ENCODE results near the gene CYP4F11. TPM values are rescaled to one million over a fixed set of nuclear protein-coding genes. Genes with fewer than 3 reads are reported as not detected.
"Not testable (repeated sequence)": the region's sequence is repeated elsewhere in the genome, so short reads cannot be mapped to it uniquely, and the experiment has no call there.

Gene CYP4F11
- total RNA-seq (not detected), polyA plus RNA-seq (0.07 TPM)
- long read RNA-seq, donor 1: 0 reads
- long read RNA-seq, donor 2: 0 reads
- long read RNA-seq, donor 3: 0 reads
- long read RNA-seq, donor 4: 0 reads
- long read RNA-seq, donor 5: 0 reads
- long read RNA-seq, donor 6: 0 reads
- long read RNA-seq, donor 7: 0 reads
- long read RNA-seq, donor 8: 0 reads
- long read RNA-seq, donor 9: 0 reads
- long read RNA-seq, donor 10: 0 reads

- Histone ChIP-seq H3K9me3 (ENCODE audit: control insufficient read depth in 2 of 2, insufficient read depth in 1 of 2, low read length in 1 of 2) (peaks cover 0 to 13% of the 10 kb centered on the region in 2 donors), H3K4me3 (ENCODE audit: low read length in 2 of 2) (no peak within 1 kb of the TSS), H3K4me1 (ENCODE audit: control insufficient read depth in 2 of 2, insufficient read depth in 2 of 2, low read length in 2 of 2) (no peaks in the 10 kb centered on the region), H3K27me3 (ENCODE audit: control insufficient read depth in 2 of 2, insufficient read depth in 1 of 2, low read length in 1 of 2) (peaks cover 0 to 3% of the 10 kb centered on the region in 2 donors), H3K36me3 (ENCODE audit: control insufficient read depth in 2 of 2, insufficient read depth in 2 of 2, low read length in 1 of 2) (no peaks in the 10 kb centered on the region), H3K27ac (ENCODE audit: low read depth in 1 of 2, low read length in 1 of 2) (no peak within 1 kb of the TSS)
- DNase-seq (ENCODE audit: low read depth in 6 of 9, low spot score in 9 of 9): no peak
- 71% methylated on average over 10 of the region's 10 CpGs for WGBS
Observed at GRCh38 chr19:15934332-15935078, at the start of gene CYP4F11. Gene CYP4F11 (minus strand): TSS chr19:15934529. CDS start chr19:15934408, 121 bp downstream.

- Histone ChIP-seq H3K27me3 (ENCODE audit: control insufficient read depth in 2 of 2, insufficient read depth in 1 of 2, low read length in 1 of 2) (no peaks in the 10 kb centered on the region), H3K9me3 (ENCODE audit: control insufficient read depth in 2 of 2, insufficient read depth in 1 of 2, low read length in 1 of 2) (peaks cover 0 to 14% of the 10 kb centered on the region in 2 donors), H3K36me3 (ENCODE audit: control insufficient read depth in 2 of 2, insufficient read depth in 2 of 2, low read length in 1 of 2) (no peaks in the 10 kb centered on the region), H3K4me3 (ENCODE audit: low read length in 2 of 2) (no peak overlapping the region), H3K27ac (ENCODE audit: low read depth in 1 of 2, low read length in 1 of 2) (no peak overlapping the region), H3K4me1 (ENCODE audit: control insufficient read depth in 2 of 2, insufficient read depth in 2 of 2, low read length in 2 of 2) (no peaks in the 10 kb centered on the region)
- WGBS: 77% methylated on average over 4 of the region's 4 CpGs
- no peak for DNase-seq (ENCODE audit: low read depth in 6 of 9, low spot score in 9 of 9)
Observed at GRCh38 chr19:15979293-15979692, 45.0 kb upstream of the CYP4F11 start.

GRCh38 chr19:15977690-15978089 is 43.4 kb upstream of the CYP4F11 start:
- WGBS: 76% methylated on average over 7 of the region's 7 CpGs
- Histone ChIP-seq H3K4me3 (ENCODE audit: low read length in 2 of 2) (no peak overlapping the region), H3K4me1 (ENCODE audit: control insufficient read depth in 2 of 2, insufficient read depth in 2 of 2, low read length in 2 of 2) (no peaks in the 10 kb centered on the region), H3K9me3 (ENCODE audit: control insufficient read depth in 2 of 2, insufficient read depth in 1 of 2, low read length in 1 of 2) (peaks cover 0 to 14% of the 10 kb centered on the region in 2 donors), H3K27me3 (ENCODE audit: control insufficient read depth in 2 of 2, insufficient read depth in 1 of 2, low read length in 1 of 2) (no peaks in the 10 kb centered on the region), H3K27ac (ENCODE audit: low read depth in 1 of 2, low read length in 1 of 2) (no peak overlapping the region), H3K36me3 (ENCODE audit: control insufficient read depth in 2 of 2, insufficient read depth in 2 of 2, low read length in 1 of 2) (no peaks in the 10 kb centered on the region)
- DNase-seq (ENCODE audit: low read depth in 6 of 9, low spot score in 9 of 9): no peak

GRCh38 chr19:15976836-15977689 is 42.7 kb upstream of the CYP4F11 start:
- H3K4me1 ChIP-seq (ENCODE audit: control insufficient read depth in 2 of 2, insufficient read depth in 2 of 2, low read length in 2 of 2): no peaks in the 10 kb centered on the region
- H3K27me3 ChIP-seq (ENCODE audit: control insufficient read depth in 2 of 2, insufficient read depth in 1 of 2, low read length in 1 of 2): no peaks in the 10 kb centered on the region
- no peak overlapping the region for H3K4me3 ChIP-seq (ENCODE audit: low read length in 2 of 2)
- H3K9me3 ChIP-seq (ENCODE audit: control insufficient read depth in 2 of 2, insufficient read depth in 1 of 2, low read length in 1 of 2): peaks cover 0 to 10% of the 10 kb centered on the region in 2 donors
- no peaks in the 10 kb centered on the region for H3K36me3 ChIP-seq (ENCODE audit: control insufficient read depth in 2 of 2, insufficient read depth in 2 of 2, low read length in 1 of 2)
- WGBS: 54% methylated on average over 10 of the region's 10 CpGs
- H3K27ac ChIP-seq (ENCODE audit: low read depth in 1 of 2, low read length in 1 of 2): no peak overlapping the region
- DNase-seq (ENCODE audit: low read depth in 6 of 9, low spot score in 9 of 9): no peak

GRCh38 chr19:15974856-15975255 is 40.5 kb upstream of the CYP4F11 start:
- H3K27ac ChIP-seq (ENCODE audit: low read depth in 1 of 2, low read length in 1 of 2): no peak overlapping the region
- H3K27me3 ChIP-seq (ENCODE audit: control insufficient read depth in 2 of 2, insufficient read depth in 1 of 2, low read length in 1 of 2): no peaks in the 10 kb centered on the region
- 60% methylated on average over 5 of the region's 5 CpGs for WGBS
- no peaks in the 10 kb centered on the region for H3K36me3 ChIP-seq (ENCODE audit: control insufficient read depth in 2 of 2, insufficient read depth in 2 of 2, low read length in 1 of 2)
- no peaks in the 10 kb centered on the region for H3K4me1 ChIP-seq (ENCODE audit: control insufficient read depth in 2 of 2, insufficient read depth in 2 of 2, low read length in 2 of 2)
- no peak overlapping the region for H3K4me3 ChIP-seq (ENCODE audit: low read length in 2 of 2)
- no peaks in the 10 kb centered on the region for H3K9me3 ChIP-seq (ENCODE audit: control insufficient read depth in 2 of 2, insufficient read depth in 1 of 2, low read length in 1 of 2)
- DNase-seq (ENCODE audit: low read depth in 6 of 9, low spot score in 9 of 9): no peak

- H3K27me3 ChIP-seq (ENCODE audit: control insufficient read depth in 2 of 2, insufficient read depth in 1 of 2, low read length in 1 of 2); DNase-seq (ENCODE audit: low read depth in 6 of 9, low spot score in 9 of 9); H3K27ac ChIP-seq (ENCODE audit: low read depth in 1 of 2, low read length in 1 of 2); H3K4me3 ChIP-seq (ENCODE audit: low read length in 2 of 2); H3K4me1 ChIP-seq (ENCODE audit: control insufficient read depth in 2 of 2, insufficient read depth in 2 of 2, low read length in 2 of 2); H3K36me3 ChIP-seq (ENCODE audit: control insufficient read depth in 2 of 2, insufficient read depth in 2 of 2, low read length in 1 of 2); H3K9me3 ChIP-seq (ENCODE audit: control insufficient read depth in 2 of 2, insufficient read depth in 1 of 2, low read length in 1 of 2): not testable (repeated sequence)
Observed at GRCh38 chr19:15972043-15972442, 37.7 kb upstream of the CYP4F11 start.

GRCh38 chr19:15971224-15971780 is 37.0 kb upstream of the CYP4F11 start:
- no peak for DNase-seq (ENCODE audit: low read depth in 6 of 9, low spot score in 9 of 9)
- no peaks in the 10 kb centered on the region for H3K36me3 ChIP-seq (ENCODE audit: control insufficient read depth in 2 of 2, insufficient read depth in 2 of 2, low read length in 1 of 2)
- H3K9me3 ChIP-seq (ENCODE audit: control insufficient read depth in 2 of 2, insufficient read depth in 1 of 2, low read length in 1 of 2): no peaks in the 10 kb centered on the region
- no peak overlapping the region for H3K27ac ChIP-seq (ENCODE audit: low read depth in 1 of 2, low read length in 1 of 2)
- H3K4me3 ChIP-seq (ENCODE audit: low read length in 2 of 2): no peak overlapping the region
- 61% methylated on average over 5 of the region's 5 CpGs for WGBS
- H3K4me1 ChIP-seq (ENCODE audit: control insufficient read depth in 2 of 2, insufficient read depth in 2 of 2, low read length in 2 of 2): no peaks in the 10 kb centered on the region
- no peaks in the 10 kb centered on the region for H3K27me3 ChIP-seq (ENCODE audit: control insufficient read depth in 2 of 2, insufficient read depth in 1 of 2, low read length in 1 of 2)

GRCh38 chr19:15964231-15964630 is 29.9 kb upstream of the CYP4F11 start:
- DNase-seq (ENCODE audit: low read depth in 6 of 9, low spot score in 9 of 9): no peak
- WGBS: 91% methylated on average over 2 of the region's 2 CpGs
- Histone ChIP-seq H3K27me3 (ENCODE audit: control insufficient read depth in 2 of 2, insufficient read depth in 1 of 2, low read length in 1 of 2) (no peaks in the 10 kb centered on the region), H3K27ac (ENCODE audit: low read depth in 1 of 2, low read length in 1 of 2) (no peak overlapping the region), H3K4me1 (ENCODE audit: control insufficient read depth in 2 of 2, insufficient read depth in 2 of 2, low read length in 2 of 2) (no peaks in the 10 kb centered on the region), H3K36me3 (ENCODE audit: control insufficient read depth in 2 of 2, insufficient read depth in 2 of 2, low read length in 1 of 2) (no peaks in the 10 kb centered on the region), H3K9me3 (ENCODE audit: control insufficient read depth in 2 of 2, insufficient read depth in 1 of 2, low read length in 1 of 2) (peaks cover 2 to 9% of the 10 kb centered on the region in 2 donors), H3K4me3 (ENCODE audit: low read length in 2 of 2) (no peak overlapping the region)

GRCh38 chr19:15962319-15962718 is 28.0 kb upstream of the CYP4F11 start:
- Histone ChIP-seq H3K9me3 (ENCODE audit: control insufficient read depth in 2 of 2, insufficient read depth in 1 of 2, low read length in 1 of 2) (peaks cover 2 to 9% of the 10 kb centered on the region in 2 donors), H3K27me3 (ENCODE audit: control insufficient read depth in 2 of 2, insufficient read depth in 1 of 2, low read length in 1 of 2) (no peaks in the 10 kb centered on the region), H3K4me3 (ENCODE audit: low read length in 2 of 2) (no peak overlapping the region), H3K4me1 (ENCODE audit: control insufficient read depth in 2 of 2, insufficient read depth in 2 of 2, low read length in 2 of 2) (no peaks in the 10 kb centered on the region), H3K36me3 (ENCODE audit: control insufficient read depth in 2 of 2, insufficient read depth in 2 of 2, low read length in 1 of 2) (no peaks in the 10 kb centered on the region), H3K27ac (ENCODE audit: low read depth in 1 of 2, low read length in 1 of 2) (no peak overlapping the region)
- 79% methylated on average over 6 of the region's 6 CpGs for WGBS
- no peak for DNase-seq (ENCODE audit: low read depth in 6 of 9, low spot score in 9 of 9)

Data from thymus (tissue), 14 donors.